IPS-20b (cell line): ENCODE data around the gene RNF31.

Source experiments
- H3K27ac ChIP-seq: one replicate; pipeline ENCODE4 v1.5.1; 2013; ENCODE audit warnings: low read length
- H3K27me3 ChIP-seq: 2 replicates; pipeline ENCODE4 v1.6.1; 2013; ENCODE audit warnings: mild to moderate bottlenecking, low read length, inconsistent platforms; ENCODE audit not compliant: insufficient read depth
- H3K36me3 ChIP-seq: 2 replicates; pipeline ENCODE4 v1.6.1; 2013; ENCODE audit warnings: low read depth, mild to moderate bottlenecking, inconsistent platforms, low read length, moderate library complexity; ENCODE audit not compliant: insufficient read depth
- H3K4me1 ChIP-seq: 2 replicates; pipeline ENCODE4 v1.6.1; 2013; ENCODE audit warnings: mild to moderate bottlenecking, control low read depth, inconsistent platforms, low read length, moderate library complexity; ENCODE audit not compliant: insufficient read depth
- H3K4me3 ChIP-seq: 2 replicates; pipeline ENCODE4 v1.5.1; 2013; ENCODE audit warnings: mild to moderate bottlenecking, low read length, inconsistent platforms
- H3K9ac ChIP-seq: 2 replicates; pipeline ENCODE4 v1.6.1; 2013; ENCODE audit warnings: low read depth, mild to moderate bottlenecking, inconsistent platforms, low read length, moderate library complexity
- H3K9me3 ChIP-seq: 2 replicates; pipeline ENCODE4 v1.6.1; 2013; ENCODE audit warnings: mild to moderate bottlenecking, low read depth, low read length, inconsistent platforms; ENCODE audit not compliant: insufficient read depth

Gene RNF31

DNA sequence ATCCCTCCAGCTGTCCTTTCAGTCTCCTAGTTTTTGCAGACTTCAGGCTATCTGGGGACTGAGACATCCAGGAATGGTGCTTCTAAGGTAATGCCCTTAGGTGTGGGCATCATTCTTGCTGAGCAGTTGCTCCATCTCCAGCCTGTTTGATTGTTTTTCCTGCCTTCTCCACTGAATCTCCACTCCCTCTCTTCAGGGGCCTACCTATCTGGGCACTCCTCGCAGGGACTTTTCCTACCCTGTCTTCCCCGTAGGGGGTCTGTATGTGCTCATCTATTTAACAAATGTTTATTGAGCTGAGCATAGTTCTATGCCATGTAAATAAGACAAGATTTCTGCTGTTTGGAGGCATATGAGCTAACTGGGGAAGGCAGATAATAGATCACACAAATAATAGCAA is 14.3 kb upstream of the RNF31 start:
- H3K4me1 ChIP-seq: peaks cover 15% of the 10 kb centered on the region
- H3K9ac ChIP-seq: no peak overlapping the region
- H3K9me3 ChIP-seq: no peaks in the 10 kb centered on the region
- no peak overlapping the region for H3K4me3 ChIP-seq
- no peaks in the 10 kb centered on the region for H3K27me3 ChIP-seq
- H3K27ac ChIP-seq: no peak overlapping the region
- H3K36me3 ChIP-seq: peaks cover 6% of the 10 kb centered on the region

- no peak overlapping the region for H3K9ac ChIP-seq
- H3K4me3 ChIP-seq: no peak overlapping the region
- no peak overlapping the region for H3K27ac ChIP-seq
- no peaks in the 10 kb centered on the region for H3K27me3 ChIP-seq
- H3K36me3 ChIP-seq: peaks cover 13% of the 10 kb centered on the region
- no peaks in the 10 kb centered on the region for H3K9me3 ChIP-seq
- peaks cover 15% of the 10 kb centered on the region for H3K4me1 ChIP-seq
These were observed 13.6 kb upstream of the RNF31 start for GRCh38 chr14:24133735-24134134.

DNA sequence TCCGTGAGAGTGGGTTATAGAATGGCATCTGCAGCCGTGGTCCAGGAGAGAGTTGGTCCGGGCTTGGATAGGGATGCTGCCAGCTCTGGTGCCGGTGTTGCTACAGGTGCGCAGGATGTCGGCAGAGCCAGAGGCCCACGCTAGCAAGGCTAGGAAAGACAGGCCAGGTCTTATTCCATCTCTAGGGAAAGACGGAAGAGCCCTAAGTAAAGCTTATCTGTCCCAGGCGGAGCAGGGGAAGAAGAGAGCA is 11.8 kb upstream of the RNF31 start:
- Histone ChIP-seq H3K4me3 (peak overlapping the region; percentile 78), H3K4me1 (peaks cover 15% of the 10 kb centered on the region), H3K9me3 (no peaks in the 10 kb centered on the region), H3K27me3 (no peaks in the 10 kb centered on the region), H3K9ac (peak overlapping the region; percentile 67; the same call in 1 of the 2 replicates), H3K36me3 (peaks cover 25% of the 10 kb centered on the region), H3K27ac (no peak overlapping the region)

DNA sequence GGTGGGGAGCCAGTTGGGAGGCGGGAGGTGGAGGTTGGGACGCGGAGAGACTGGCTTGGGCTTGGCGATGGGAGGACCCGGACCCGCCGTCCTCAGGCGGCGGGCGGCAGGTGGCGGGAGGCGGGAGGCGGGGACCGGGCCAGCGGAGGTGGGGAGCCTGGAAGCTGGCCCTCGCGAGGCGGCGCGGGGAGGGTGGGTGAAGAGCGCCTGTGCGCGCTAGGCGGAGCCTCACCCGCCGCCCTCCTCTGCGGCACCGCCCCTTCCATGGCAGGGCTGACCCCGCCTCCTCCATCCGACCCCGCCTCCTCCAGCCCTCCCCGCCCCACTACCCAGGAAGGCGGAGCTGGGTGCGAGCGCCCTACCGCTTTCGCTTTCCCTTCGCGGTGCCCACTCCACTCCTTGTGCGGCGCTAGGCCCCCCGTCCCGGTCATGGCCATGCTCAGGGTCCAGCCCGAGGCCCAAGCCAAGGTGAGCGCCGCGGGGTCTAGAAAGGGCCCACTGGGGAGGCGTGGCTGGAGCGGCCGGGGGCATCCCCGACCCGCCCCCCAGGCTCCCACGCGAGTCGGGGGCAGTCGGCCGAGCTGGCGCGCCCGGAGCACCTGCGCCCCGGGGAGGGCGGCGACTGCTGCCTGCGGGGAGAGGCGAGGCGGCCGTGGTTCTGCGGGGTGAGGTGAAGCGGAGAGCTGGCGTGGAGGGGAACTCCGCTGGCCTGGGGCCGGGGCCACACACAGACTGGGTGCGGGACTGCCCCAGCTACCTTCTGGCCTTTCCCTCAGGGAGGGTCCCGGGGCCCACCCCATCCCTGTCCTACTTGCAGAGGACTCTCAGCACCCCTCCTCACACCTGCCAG is 11.2 kb upstream of the RNF31 start, which contains the start of gene PSME1:
TSS of gene PSME1 (plus strand) at position 361 of the 850 bp plus-strand sequence. CDS start at position 430, 69 bp downstream.
- Histone ChIP-seq H3K27ac (no peak within 1 kb of the TSS), H3K4me1 (peaks cover 15% of the 10 kb centered on the region), H3K27me3 (no peaks in the 10 kb centered on the region), H3K9ac (peak within 1 kb of the TSS; percentile 67; the same call in 1 of the 2 replicates), H3K9me3 (no peaks in the 10 kb centered on the region), H3K4me3 (peak within 1 kb of the TSS; percentile 78), H3K36me3 (peaks cover 25% of the 10 kb centered on the region)

GRCh38 chr14:24136684-24137528 is 10.4 kb upstream of the RNF31 start:
- H3K4me1 ChIP-seq: peaks cover 15% of the 10 kb centered on the region
- H3K27me3 ChIP-seq: no peaks in the 10 kb centered on the region
- peak overlapping the region; percentile 64; the same call in 1 of the 2 replicates for H3K9ac ChIP-seq
- peaks cover 25% of the 10 kb centered on the region for H3K36me3 ChIP-seq
- no peak overlapping the region for H3K27ac ChIP-seq
- peak overlapping the region; percentile 78 for H3K4me3 ChIP-seq
- no peaks in the 10 kb centered on the region for H3K9me3 ChIP-seq

GRCh38 chr14:24137529-24138395 is 9.5 kb upstream of the RNF31 start:
- Histone ChIP-seq H3K4me3 (no peak overlapping the region), H3K27me3 (no peaks in the 10 kb centered on the region), H3K4me1 (peaks cover 18% of the 10 kb centered on the region), H3K9me3 (no peaks in the 10 kb centered on the region), H3K36me3 (peaks cover 25% of the 10 kb centered on the region), H3K9ac (no peak overlapping the region), H3K27ac (no peak overlapping the region)

GRCh38 chr14:24138396-24139271 is 8.7 kb upstream of the RNF31 start:
- peaks cover 18% of the 10 kb centered on the region for H3K4me1 ChIP-seq
- peaks cover 32% of the 10 kb centered on the region for H3K36me3 ChIP-seq
- no peaks in the 10 kb centered on the region for H3K27me3 ChIP-seq
- no peak overlapping the region for H3K27ac ChIP-seq
- H3K9ac ChIP-seq: no peak overlapping the region
- no peaks in the 10 kb centered on the region for H3K9me3 ChIP-seq
- no peak overlapping the region for H3K4me3 ChIP-seq

- H3K9ac ChIP-seq: no peak overlapping the region
- no peaks in the 10 kb centered on the region for H3K27me3 ChIP-seq
- H3K36me3 ChIP-seq: peaks cover 39% of the 10 kb centered on the region
- H3K4me1 ChIP-seq: peaks cover 18% of the 10 kb centered on the region
- H3K4me3 ChIP-seq: peak overlapping the region; percentile 99
- H3K9me3 ChIP-seq: no peaks in the 10 kb centered on the region
- no peak overlapping the region for H3K27ac ChIP-seq
These were observed 7.9 kb upstream of the RNF31 start for GRCh38 chr14:24139272-24139934.

- peaks cover 18% of the 10 kb centered on the region for H3K4me1 ChIP-seq
- peak within 1 kb of the TSS; percentile 99 for H3K4me3 ChIP-seq
- peak within 1 kb of the TSS; percentile 96 for H3K9ac ChIP-seq
- H3K36me3 ChIP-seq: peaks cover 46% of the 10 kb centered on the region
- H3K9me3 ChIP-seq: no peaks in the 10 kb centered on the region
- H3K27me3 ChIP-seq: no peaks in the 10 kb centered on the region
- peak within 1 kb of the TSS; percentile 70 for H3K27ac ChIP-seq
These were observed 6.0 kb upstream of the RNF31 start, which contains the start of gene EMC9 for GRCh38 chr14:24141097-24141880. Gene EMC9 (minus strand): TSS chr14:24141591. CDS start chr14:24141304, 287 bp downstream.

DNA sequence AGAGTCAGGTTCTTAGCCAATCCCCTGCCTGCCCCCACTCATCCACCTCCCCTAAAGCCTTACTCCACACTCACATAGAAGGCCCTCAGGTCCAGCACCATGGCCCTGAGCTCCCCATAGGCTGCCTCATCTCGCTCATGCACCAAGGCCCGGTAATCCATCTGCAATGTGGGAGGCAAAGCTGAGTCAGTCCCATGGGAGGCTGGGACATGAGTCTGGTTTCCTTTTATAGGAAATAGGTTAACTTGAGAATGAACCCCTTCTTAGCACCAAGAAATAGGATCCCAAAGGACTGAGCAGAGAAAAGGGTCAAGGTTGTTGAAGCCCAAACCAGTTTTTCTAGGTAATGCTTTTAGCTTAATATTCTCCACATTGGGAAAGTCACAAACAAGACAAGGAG is 3.8 kb upstream of the RNF31 start:
- peaks cover 14% of the 10 kb centered on the region for H3K4me1 ChIP-seq
- no peaks in the 10 kb centered on the region for H3K9me3 ChIP-seq
- no peaks in the 10 kb centered on the region for H3K27me3 ChIP-seq
- no peak overlapping the region for H3K27ac ChIP-seq
- peaks cover 36% of the 10 kb centered on the region for H3K36me3 ChIP-seq
- H3K4me3 ChIP-seq: no peak overlapping the region
- no peak overlapping the region for H3K9ac ChIP-seq
